NCI-H187 treated with DMSO at 0.1 percent for 48 hours (cell line): ENCODE results near the gene PVALEF.
"Not testable (repeated sequence)": the region's sequence is repeated elsewhere in the genome, so short reads cannot be mapped to it uniquely, and the experiment has no call there.

Source experiments
- DNase-seq: peaks from one replicate; lab custom pipeline; 2025; lab: John Stamatoyannopoulos, UW

The PVALEF gene

GRCh38 chr17:81143717-81144422 is 21.4 kb upstream of the PVALEF start:
- no peak for DNase-seq

- DNase-seq: no peak
Observed at GRCh38 chr17:81144423-81144781, 20.9 kb upstream of the PVALEF start.

GRCh38 chr17:81146208-81146607 is 19.1 kb upstream of the PVALEF start:
- DNase-seq: not testable (repeated sequence)

DNA sequence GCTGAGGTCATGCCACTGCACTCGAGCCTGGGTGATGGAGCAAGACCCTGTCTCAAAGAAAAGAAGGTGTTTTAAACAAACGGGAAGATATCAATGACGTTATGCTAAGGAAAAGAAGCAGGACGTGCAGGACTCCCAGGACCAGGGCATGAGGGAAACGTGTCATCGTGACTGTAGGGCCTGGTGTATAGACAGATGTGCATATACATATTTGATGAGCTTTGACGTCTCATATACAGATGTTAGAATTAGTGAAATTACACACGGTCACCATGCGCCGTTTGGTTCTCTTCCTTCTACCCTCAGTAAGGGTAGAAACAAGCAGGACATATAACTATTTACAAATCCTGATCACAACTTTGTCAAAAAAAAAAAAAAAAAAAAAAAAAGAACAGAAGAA is 17.6 kb upstream of the PVALEF start:
- no peak for DNase-seq

GRCh38 chr17:81148571-81148970 is 16.7 kb upstream of the PVALEF start:
- no peak for DNase-seq

- DNase-seq: no peak
Observed at GRCh38 chr17:81148986-81149533, 16.2 kb upstream of the PVALEF start.

GRCh38 chr17:81150377-81151077 is 14.8 kb upstream of the PVALEF start:
- DNase-seq: no peak

- no peak for DNase-seq
Observed at GRCh38 chr17:81151278-81151677, 14.0 kb upstream of the PVALEF start.

- no peak for DNase-seq
Observed at GRCh38 chr17:81152288-81152828, 12.9 kb upstream of the PVALEF start.

GRCh38 chr17:81153340-81153803 is 11.9 kb upstream of the PVALEF start:
- no peak for DNase-seq

GRCh38 chr17:81154016-81154415 is 11.3 kb upstream of the PVALEF start:
- DNase-seq: not testable (repeated sequence)

DNA sequence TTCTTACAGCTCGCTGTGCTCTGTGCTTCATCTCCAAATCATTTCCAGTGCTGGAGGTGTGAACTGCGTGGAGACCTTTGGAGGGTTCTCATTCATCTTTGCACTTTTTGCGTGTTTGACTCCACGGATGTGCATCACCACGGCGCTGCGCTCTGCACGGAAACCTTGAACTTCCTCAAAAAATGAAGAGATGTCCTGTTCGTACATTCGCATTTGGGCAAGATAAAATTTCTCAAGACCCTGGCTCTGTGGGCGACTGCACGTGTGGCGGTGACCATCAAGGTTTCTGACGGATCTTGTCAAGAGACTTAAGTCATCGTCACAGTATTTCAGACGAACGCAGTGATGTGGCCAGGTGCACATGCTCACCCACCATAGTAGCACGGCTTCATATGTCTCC is 10.3 kb upstream of the PVALEF start:
- no peak for DNase-seq

DNA sequence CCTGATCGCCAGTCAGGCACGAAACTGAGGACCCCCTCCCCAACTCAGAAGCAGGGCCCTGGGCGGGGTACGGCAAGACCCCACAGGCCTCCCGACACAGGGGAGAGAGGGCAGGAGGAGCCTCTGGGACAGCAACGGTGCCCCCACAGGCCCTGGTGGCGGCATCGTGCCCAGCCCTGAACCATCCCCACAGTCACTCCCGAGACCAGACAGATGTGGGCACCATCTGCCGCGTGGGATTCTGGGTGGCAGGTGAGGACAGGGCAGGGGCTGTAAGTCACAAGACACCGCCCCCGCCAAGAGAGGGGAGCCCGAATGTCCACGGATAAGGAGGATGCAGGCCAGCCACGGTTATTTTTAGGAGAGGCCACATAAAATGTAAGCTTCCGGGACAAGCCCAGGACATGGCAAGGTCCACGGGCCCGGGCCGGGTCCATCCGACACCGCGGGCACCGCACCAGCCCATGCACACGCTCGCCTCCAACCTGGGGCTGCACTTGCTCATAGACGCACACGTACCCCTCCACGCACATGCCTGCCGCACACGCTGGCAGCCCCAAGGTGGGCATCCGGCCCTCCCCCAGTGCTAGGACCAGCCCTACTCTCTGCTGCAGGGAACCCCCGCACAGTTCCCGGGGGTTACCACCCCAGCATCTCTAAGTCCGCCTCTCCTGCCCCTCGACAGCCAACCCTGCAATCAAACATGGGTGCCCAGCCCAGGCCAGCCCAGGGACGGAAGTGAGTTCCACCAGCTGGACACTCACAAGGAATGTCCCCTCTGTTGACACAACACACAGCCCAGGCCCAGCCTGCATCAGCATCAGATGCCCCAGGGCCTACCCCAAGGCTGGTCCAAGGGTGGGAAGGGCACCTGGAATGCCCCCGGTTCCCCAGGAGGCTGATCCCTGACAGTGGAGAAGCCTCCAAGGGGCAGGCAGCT is 8.2 kb upstream of the PVALEF start:
- DNase-seq: no peak

GRCh38 chr17:81157848-81158687 is 7.2 kb upstream of the PVALEF start:
- DNase-seq: no peak

- no peak for DNase-seq
Observed at GRCh38 chr17:81158688-81159590, 6.4 kb upstream of the PVALEF start.

DNA sequence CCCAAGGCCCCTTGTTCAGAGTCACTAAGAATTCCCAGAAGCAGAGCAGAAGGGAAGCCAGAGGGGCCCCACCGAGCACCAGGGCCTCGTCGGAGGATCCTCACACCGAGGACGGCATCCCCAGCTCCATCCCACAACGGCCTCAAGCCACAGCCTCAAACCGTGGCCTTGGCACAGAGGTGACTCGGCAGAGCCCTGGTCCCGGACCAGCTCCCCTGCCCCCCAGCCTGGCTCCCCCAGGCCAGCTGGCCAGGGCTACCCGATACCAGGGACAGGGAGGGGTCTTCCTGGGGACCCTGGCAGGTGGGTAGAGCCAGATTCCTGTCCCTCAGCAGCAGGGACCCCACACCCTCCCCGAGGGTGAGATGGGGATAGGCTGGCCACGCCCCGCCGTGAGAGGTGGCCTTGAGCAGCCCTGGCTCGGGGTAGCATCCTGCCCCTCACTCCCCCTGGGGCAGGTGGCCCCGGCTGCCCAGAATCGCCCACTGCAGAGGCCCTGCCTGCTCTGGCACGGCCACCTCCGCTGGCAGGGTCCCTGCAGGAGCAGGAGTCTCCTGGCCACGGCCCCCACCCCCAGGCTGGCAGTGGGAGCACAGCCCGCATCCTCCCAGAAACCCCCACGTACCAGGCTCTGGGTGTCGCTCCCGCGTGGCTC is 5.6 kb upstream of the PVALEF start:
- DNase-seq: no peak

DNA sequence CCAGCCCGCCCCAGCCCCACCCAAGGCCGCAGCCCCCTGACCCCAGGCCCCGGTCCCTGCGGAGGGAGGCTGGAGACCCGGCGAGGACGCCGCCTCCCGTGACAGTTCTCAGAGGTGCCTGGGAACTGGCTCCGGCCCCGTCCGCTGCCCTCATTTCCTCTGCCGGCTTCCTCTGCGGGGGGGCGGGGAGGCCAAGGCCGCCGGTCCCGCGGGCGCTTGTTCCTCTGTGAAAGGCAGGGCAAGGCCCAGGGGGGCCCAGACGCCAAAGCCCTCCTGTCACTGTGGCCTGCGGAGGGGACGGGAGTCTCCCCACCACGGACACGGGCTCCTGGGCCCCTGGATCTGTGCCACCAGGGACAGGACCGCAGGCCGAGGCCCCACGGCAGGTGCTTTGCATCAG is 5.0 kb upstream of the PVALEF start:
- no peak for DNase-seq

DNA sequence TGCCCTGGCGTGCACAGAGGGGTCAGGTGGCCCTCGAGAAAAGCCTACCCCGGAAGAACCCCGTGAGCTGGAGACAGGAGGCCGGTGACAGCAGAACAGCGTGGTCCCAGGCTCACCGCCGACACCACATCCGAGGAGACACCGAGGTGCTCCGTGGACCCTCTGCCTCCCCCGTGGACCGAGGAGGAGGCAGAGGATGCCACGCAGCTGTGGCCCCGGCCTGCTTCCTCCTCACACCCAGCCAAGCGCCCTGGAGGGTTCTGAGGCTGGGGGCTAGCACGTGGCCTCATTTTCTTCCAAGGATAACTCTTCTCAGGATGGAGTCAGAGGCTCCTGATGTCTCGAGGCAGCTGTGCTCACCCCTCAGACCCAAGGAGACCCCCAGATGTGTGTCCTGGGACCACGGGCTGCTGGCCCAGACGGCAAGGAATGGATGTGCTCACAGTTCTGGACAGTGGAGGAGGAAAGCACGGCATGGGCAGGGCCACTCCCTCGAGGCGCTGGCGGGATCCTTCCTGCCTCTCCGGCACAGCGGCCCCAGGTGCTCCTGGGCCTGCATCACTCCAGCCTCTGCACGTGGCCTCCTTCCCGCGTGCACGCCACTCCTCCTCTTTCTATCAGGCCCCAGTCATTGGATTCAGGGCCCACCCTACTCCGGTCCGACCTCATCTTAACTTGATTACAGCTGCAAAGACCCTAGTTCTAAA is 4.4 kb upstream of the PVALEF start:
- DNase-seq: no peak

GRCh38 chr17:81161536-81161935 is 3.8 kb upstream of the PVALEF start:
- DNase-seq: no peak
